Measurements from ENCODE around the gene CSN2. TPM values are rescaled to one million over a fixed set of nuclear protein-coding genes. Genes with fewer than 3 reads are reported as not detected.

The CSN2 gene, protein sequence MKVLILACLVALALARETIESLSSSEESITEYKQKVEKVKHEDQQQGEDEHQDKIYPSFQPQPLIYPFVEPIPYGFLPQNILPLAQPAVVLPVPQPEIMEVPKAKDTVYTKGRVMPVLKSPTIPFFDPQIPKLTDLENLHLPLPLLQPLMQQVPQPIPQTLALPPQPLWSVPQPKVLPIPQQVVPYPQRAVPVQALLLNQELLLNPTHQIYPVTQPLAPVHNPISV
- not detected for total RNA-seq

DNA sequence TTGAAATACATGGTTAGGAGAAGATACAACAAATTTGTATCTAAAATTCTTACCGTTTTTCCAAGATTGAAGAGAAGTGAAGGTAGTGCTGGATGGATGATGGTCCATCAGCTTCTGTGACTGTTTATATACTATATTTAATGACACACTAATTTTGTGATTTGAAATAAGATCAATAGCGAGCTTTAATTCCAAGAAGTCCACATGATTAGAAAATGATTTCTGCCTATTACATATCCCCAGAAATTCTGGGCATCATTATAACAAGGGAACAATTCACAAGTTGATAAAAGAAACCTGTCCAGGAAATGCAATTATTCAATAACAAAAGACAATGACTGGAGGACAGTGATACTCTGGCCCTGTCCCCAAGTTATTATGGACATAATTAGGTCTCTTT, at the start of gene CSN2:
CSN2 (minus strand) TSS at position 101 of the 400 bp plus-strand sequence. CDS start 4,733 bp downstream, outside the sequence.
- WGBS, 2 donors: 89 to 91% methylated on average over 2 of the region's 2 CpGs

DNA sequence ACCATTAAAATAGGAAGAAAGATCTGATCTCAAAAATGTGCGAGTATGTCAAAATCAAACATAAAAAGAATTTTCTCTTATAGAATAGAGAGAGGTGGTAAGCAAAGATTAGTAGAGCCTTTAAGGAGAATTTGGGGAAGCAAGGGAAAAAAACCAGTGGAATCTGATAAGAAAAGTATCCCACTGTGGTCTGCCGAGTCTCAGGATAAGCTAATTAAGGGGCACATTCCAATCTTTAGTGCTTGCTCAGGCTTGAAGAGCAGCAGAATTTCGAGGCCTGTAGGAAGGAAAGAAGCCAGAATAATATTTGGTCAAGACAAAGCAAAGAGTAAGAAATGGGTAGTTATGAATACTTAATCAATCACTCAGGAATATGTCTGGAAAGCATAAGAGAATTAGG, 43.2 kb upstream of the CSN2 start:
- TF ChIP-seq, protein P1, sequence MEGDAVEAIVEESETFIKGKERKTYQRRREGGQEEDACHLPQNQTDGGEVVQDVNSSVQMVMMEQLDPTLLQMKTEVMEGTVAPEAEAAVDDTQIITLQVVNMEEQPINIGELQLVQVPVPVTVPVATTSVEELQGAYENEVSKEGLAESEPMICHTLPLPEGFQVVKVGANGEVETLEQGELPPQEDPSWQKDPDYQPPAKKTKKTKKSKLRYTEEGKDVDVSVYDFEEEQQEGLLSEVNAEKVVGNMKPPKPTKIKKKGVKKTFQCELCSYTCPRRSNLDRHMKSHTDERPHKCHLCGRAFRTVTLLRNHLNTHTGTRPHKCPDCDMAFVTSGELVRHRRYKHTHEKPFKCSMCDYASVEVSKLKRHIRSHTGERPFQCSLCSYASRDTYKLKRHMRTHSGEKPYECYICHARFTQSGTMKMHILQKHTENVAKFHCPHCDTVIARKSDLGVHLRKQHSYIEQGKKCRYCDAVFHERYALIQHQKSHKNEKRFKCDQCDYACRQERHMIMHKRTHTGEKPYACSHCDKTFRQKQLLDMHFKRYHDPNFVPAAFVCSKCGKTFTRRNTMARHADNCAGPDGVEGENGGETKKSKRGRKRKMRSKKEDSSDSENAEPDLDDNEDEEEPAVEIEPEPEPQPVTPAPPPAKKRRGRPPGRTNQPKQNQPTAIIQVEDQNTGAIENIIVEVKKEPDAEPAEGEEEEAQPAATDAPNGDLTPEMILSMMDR (IDR thresholded peaks at IDR 0.05): no peak
- no peak for TF ChIP-seq POLR2A (IDR thresholded peaks at IDR 0.05)
- intact Hi-C loops (cut with DNase I): no loop called here
- peaks cover 0 to 5% of the 10 kb centered on the region in 2 donors for H3K4me1 ChIP-seq
- DNase-seq: no peak
- WGBS, 2 donors: 47 to 54% methylated on average over 3 of the region's 3 CpGs
- H3K9me3 ChIP-seq: no peaks in the 10 kb centered on the region
- no peak overlapping the region for H3K27ac ChIP-seq
- no peaks in the 10 kb centered on the region for H3K36me3 ChIP-seq
- no peaks in the 10 kb centered on the region for H3K27me3 ChIP-seq
- no peak overlapping the region for H3K4me3 ChIP-seq (replicated peaks in 1 of 3)

More for the DNA sequence above, at the start of gene CSN2:
- TF ChIP-seq, protein P1 (IDR thresholded peaks at IDR 0.05): no peak
- no peak for TF ChIP-seq POLR2A (IDR thresholded peaks at IDR 0.05)
- intact Hi-C loops (cut with DNase I): no loop called here
- H3K9me3 ChIP-seq: no peaks in the 10 kb centered on the region
- no peaks in the 10 kb centered on the region for H3K36me3 ChIP-seq
- H3K27me3 ChIP-seq: no peaks in the 10 kb centered on the region
- no peak within 1 kb of the TSS for H3K27ac ChIP-seq
- no peak for DNase-seq
- H3K4me3 ChIP-seq (replicated peaks in 1 of 3): no peak within 1 kb of the TSS
- H3K4me1 ChIP-seq: no peaks in the 10 kb centered on the region

DNA sequence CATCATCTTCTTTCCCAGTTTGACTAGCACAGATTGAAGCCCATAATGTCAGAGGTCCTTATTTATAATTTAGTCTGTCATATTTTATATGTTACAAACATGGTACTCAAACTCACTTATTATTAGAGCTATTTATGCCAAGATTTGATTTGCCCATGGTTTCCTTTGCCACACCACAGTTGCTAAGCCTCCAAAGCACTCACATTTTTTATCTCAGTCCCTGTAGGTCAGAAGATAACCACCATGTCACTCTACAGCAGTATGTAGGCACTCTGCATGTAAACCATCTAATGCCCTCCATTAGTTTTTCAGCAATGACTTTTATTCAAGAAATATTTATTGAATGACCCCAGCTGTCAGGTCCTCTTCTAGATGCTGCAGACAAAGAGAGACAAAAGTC, 37.0 kb upstream of the CSN2 start:
- H3K4me1 ChIP-seq: peaks cover 0 to 5% of the 10 kb centered on the region in 2 donors
- no peaks in the 10 kb centered on the region for H3K27me3 ChIP-seq
- no peak for TF ChIP-seq POLR2A (IDR thresholded peaks at IDR 0.05)
- TF ChIP-seq, protein P1 (IDR thresholded peaks at IDR 0.05): no peak
- intact Hi-C loops (cut with DNase I): no loop called here
- no peak for DNase-seq
- no peak overlapping the region for H3K4me3 ChIP-seq (replicated peaks in 1 of 3)
- H3K27ac ChIP-seq: no peak overlapping the region
- no peaks in the 10 kb centered on the region for H3K9me3 ChIP-seq
- no peaks in the 10 kb centered on the region for H3K36me3 ChIP-seq

DNA sequence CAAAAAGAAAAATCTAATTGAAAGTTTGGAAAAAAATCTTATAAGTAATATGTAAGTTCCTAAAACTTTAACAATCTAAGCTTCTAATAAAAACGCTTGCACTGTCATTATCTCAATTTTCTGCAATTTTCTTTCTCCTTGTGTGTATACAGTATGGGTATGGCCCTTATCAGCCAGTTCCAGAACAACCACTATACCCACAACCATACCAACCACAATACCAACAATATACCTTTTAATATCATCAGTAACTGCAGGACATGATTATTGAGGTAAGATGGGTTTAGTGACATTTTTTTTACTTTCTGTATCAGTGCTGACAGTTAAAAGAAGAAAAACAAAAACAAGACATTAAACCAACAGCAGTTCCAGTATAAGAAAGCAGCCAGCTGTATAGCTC, 35.2 kb upstream of the CSN2 start:
- Histone ChIP-seq H3K4me1 (no peaks in the 10 kb centered on the region), H3K4me3 (replicated peaks in 1 of 3) (no peak overlapping the region), H3K27me3 (no peaks in the 10 kb centered on the region), H3K27ac (no peak overlapping the region), H3K9me3 (no peaks in the 10 kb centered on the region), H3K36me3 (no peaks in the 10 kb centered on the region)
- WGBS, 2 donors: 80 to 86% methylated on average over 1 of the region's 1 CpG
- DNase-seq: no peak
- no peak for TF ChIP-seq POLR2A (IDR thresholded peaks at IDR 0.05)
- TF ChIP-seq, protein P1 (IDR thresholded peaks at IDR 0.05): no peak
- intact Hi-C loops (cut with DNase I): no loop called here

DNA sequence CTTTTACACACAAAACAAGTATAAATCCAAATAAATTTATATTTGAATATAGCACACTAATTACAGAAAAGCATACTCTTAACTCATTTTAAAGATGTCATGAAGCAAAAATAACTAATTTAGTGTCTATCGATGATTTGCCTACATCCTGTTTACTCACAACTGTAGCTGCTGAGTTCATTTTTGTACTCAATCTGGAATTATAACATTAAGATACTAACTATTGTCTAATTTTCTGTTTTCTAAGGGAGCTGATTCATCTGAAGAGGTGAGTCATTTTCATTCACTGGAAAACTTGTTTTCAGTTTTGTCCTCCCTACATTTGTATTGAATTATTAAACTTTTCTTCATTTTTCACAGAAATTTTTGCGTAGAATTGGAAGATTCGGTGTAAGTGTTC, 33.9 kb upstream of the CSN2 start:
- H3K4me1 ChIP-seq: no peaks in the 10 kb centered on the region
- no peak for TF ChIP-seq POLR2A (IDR thresholded peaks at IDR 0.05)
- TF ChIP-seq, protein P1 (IDR thresholded peaks at IDR 0.05): no peak
- H3K36me3 ChIP-seq: no peaks in the 10 kb centered on the region
- intact Hi-C loops (cut with DNase I): no loop called here
- WGBS, 2 donors: 92 to 94% methylated on average over 3 of the region's 3 CpGs
- H3K9me3 ChIP-seq: no peaks in the 10 kb centered on the region
- no peaks in the 10 kb centered on the region for H3K27me3 ChIP-seq
- no peak overlapping the region for H3K27ac ChIP-seq
- DNase-seq: no peak
- no peak overlapping the region for H3K4me3 ChIP-seq (replicated peaks in 1 of 3)
